Measurements from ENCODE around the gene CSF1. TPM values are rescaled to one million over a fixed set of nuclear protein-coding genes. Genes with fewer than 3 reads are reported as not detected.

Gene CSF1
- total RNA-seq, 1 experiment from 2014 or later: 4.9 TPM

- Histone ChIP-seq H3K27ac (ENCODE audit: low read depth, low read length, poor library complexity, severe bottlenecking) (no peak overlapping the region), H3K36me3 (ENCODE audit: insufficient read depth, low read length, poor library complexity, severe bottlenecking) (no peaks in the 10 kb centered on the region), H3K4me3 (ENCODE audit: low read depth, low read length, poor library complexity, severe bottlenecking) (no peak overlapping the region), H3K4me1 (ENCODE audit: insufficient read depth, low read length, poor library complexity, severe bottlenecking) (no peaks in the 10 kb centered on the region), H3K9me3 (ENCODE audit: low read depth, low read length, poor library complexity, severe bottlenecking) (peaks cover 5% of the 10 kb centered on the region), H3K27me3 (replicated peaks; ENCODE audit: insufficient read depth, low read depth, low read length, poor library complexity) (no peaks in the 10 kb centered on the region)
- ChIA-PET POLR2A (ENCODE audit: low non-redundant PET) (no interaction called here), CTCF (no interaction called here)
- intact Hi-C loops (cut with micrococcal nuclease; ENCODE audit: unreplicated experiment): no loop called here
- TF ChIP-seq EZH2 (IDR thresholded peaks at IDR 0.05; ENCODE audit: borderline replicate concordance, low read depth, low read length, poor library complexity, severe bottlenecking): no peak
- no peak for TF ChIP-seq CTCF (conservative IDR thresholded peaks at IDR 0.05; ENCODE audit: low read depth, low read length)
- no TSS peak for BruUV-seq (replicated peaks)
- DNase-seq (ENCODE audit: low spot score): no peak
These were observed 27.9 kb downstream of the CSF1 start for GRCh38 chr1:109938556-109938955.

- intact Hi-C loops (cut with micrococcal nuclease; ENCODE audit: unreplicated experiment): no loop called here
- no peak for DNase-seq (ENCODE audit: low spot score)
- H3K36me3 ChIP-seq (ENCODE audit: insufficient read depth, low read length, poor library complexity, severe bottlenecking): no peaks in the 10 kb centered on the region
- no peak for TF ChIP-seq CTCF (conservative IDR thresholded peaks at IDR 0.05; ENCODE audit: low read depth, low read length)
- TF ChIP-seq EZH2 (IDR thresholded peaks at IDR 0.05; ENCODE audit: borderline replicate concordance, low read depth, low read length, poor library complexity, severe bottlenecking): no peak
- no peaks in the 10 kb centered on the region for H3K4me1 ChIP-seq (ENCODE audit: insufficient read depth, low read length, poor library complexity, severe bottlenecking)
- no peak overlapping the region for H3K27ac ChIP-seq (ENCODE audit: low read depth, low read length, poor library complexity, severe bottlenecking)
- H3K27me3 ChIP-seq (replicated peaks; ENCODE audit: insufficient read depth, low read depth, low read length, poor library complexity): no peaks in the 10 kb centered on the region
- BruUV-seq (replicated peaks): no TSS peak
- ChIA-PET POLR2A (ENCODE audit: low non-redundant PET) (no interaction called here), CTCF (no interaction called here)
- peaks cover 5% of the 10 kb centered on the region for H3K9me3 ChIP-seq (ENCODE audit: low read depth, low read length, poor library complexity, severe bottlenecking)
- no peak overlapping the region for H3K4me3 ChIP-seq (ENCODE audit: low read depth, low read length, poor library complexity, severe bottlenecking)
These were observed 31.8 kb downstream of the CSF1 start for GRCh38 chr1:109942434-109942833.

- intact Hi-C loops (cut with micrococcal nuclease; ENCODE audit: unreplicated experiment): no loop called here
- ChIA-PET POLR2A (ENCODE audit: low non-redundant PET) (no interaction called here), CTCF (no interaction called here)
- TF ChIP-seq EZH2 (IDR thresholded peaks at IDR 0.05; ENCODE audit: borderline replicate concordance, low read depth, low read length, poor library complexity, severe bottlenecking): no peak
- Histone ChIP-seq H3K36me3 (ENCODE audit: insufficient read depth, low read length, poor library complexity, severe bottlenecking) (no peaks in the 10 kb centered on the region), H3K27me3 (replicated peaks; ENCODE audit: insufficient read depth, low read depth, low read length, poor library complexity) (no peaks in the 10 kb centered on the region), H3K9me3 (ENCODE audit: low read depth, low read length, poor library complexity, severe bottlenecking) (no peaks in the 10 kb centered on the region), H3K27ac (ENCODE audit: low read depth, low read length, poor library complexity, severe bottlenecking) (no peak overlapping the region), H3K4me3 (ENCODE audit: low read depth, low read length, poor library complexity, severe bottlenecking) (no peak overlapping the region), H3K4me1 (ENCODE audit: insufficient read depth, low read length, poor library complexity, severe bottlenecking) (no peaks in the 10 kb centered on the region)
- DNase-seq (ENCODE audit: low spot score): no peak
- BruUV-seq (replicated peaks): no TSS peak
These were observed 33.9 kb downstream of the CSF1 start for GRCh38 chr1:109944541-109944940.

GRCh38 chr1:109946511-109946910 is 35.9 kb downstream of the CSF1 start:
- BruUV-seq (replicated peaks): no TSS peak
- Histone ChIP-seq H3K9me3 (ENCODE audit: low read depth, low read length, poor library complexity, severe bottlenecking) (no peaks in the 10 kb centered on the region), H3K4me3 (ENCODE audit: low read depth, low read length, poor library complexity, severe bottlenecking) (no peak overlapping the region), H3K36me3 (ENCODE audit: insufficient read depth, low read length, poor library complexity, severe bottlenecking) (no peaks in the 10 kb centered on the region), H3K27me3 (replicated peaks; ENCODE audit: insufficient read depth, low read depth, low read length, poor library complexity) (no peaks in the 10 kb centered on the region), H3K4me1 (ENCODE audit: insufficient read depth, low read length, poor library complexity, severe bottlenecking) (no peaks in the 10 kb centered on the region), H3K27ac (ENCODE audit: low read depth, low read length, poor library complexity, severe bottlenecking) (no peak overlapping the region)
- ChIA-PET POLR2A (ENCODE audit: low non-redundant PET) (interaction anchor here (0.6 kb wide), 1 partner anchor 550 kb away, joined by 4 read pairs; no protein-coding TSS in a partner anchor), CTCF (interaction anchor here (1.0 kb wide), 1 partner anchor 23 kb away, joined by 3 read pairs; no protein-coding TSS in a partner anchor)
- no peak for TF ChIP-seq CTCF (conservative IDR thresholded peaks at IDR 0.05; ENCODE audit: low read depth, low read length)
- TF ChIP-seq EZH2 (IDR thresholded peaks at IDR 0.05; ENCODE audit: borderline replicate concordance, low read depth, low read length, poor library complexity, severe bottlenecking): no peak
- intact Hi-C loops (cut with micrococcal nuclease; ENCODE audit: unreplicated experiment): no loop called here
- no peak for DNase-seq (ENCODE audit: low spot score)

All from A673 (cell line).